G401 (cell line): ENCODE data around the gene C12orf75. TPM values are rescaled to one million over a fixed set of nuclear protein-coding genes. Genes with fewer than 3 reads are reported as not detected.
"Not testable (repeated sequence)": the region's sequence is repeated elsewhere in the genome, so short reads cannot be mapped to it uniquely, and the experiment has no call there.

Experiments
- DNase-seq: peaks from one replicate; pipeline ENCODE4 v3.0.0-alpha.2; 2015; ENCODE audit warnings: low spot score
- in situ Hi-C: cut with HindIII; loops from 2 replicates; pipeline ENCODE4 v1.10.0; 2016; ENCODE audit warnings: low sequenced_read_pairs, mixed read lengths
- total RNA-seq: library from RNA; depleted of rRNA; stranded (reverse); fragments of >200 nt; shearing (Covaris generic); gene quantifications from 2 replicates; pipeline ENCODE4 v1.2.3, GENCODE V29; 2014

C12orf75 gene
- total RNA-seq, 1 experiment from 2014 or later = 52.6 TPM

DNA sequence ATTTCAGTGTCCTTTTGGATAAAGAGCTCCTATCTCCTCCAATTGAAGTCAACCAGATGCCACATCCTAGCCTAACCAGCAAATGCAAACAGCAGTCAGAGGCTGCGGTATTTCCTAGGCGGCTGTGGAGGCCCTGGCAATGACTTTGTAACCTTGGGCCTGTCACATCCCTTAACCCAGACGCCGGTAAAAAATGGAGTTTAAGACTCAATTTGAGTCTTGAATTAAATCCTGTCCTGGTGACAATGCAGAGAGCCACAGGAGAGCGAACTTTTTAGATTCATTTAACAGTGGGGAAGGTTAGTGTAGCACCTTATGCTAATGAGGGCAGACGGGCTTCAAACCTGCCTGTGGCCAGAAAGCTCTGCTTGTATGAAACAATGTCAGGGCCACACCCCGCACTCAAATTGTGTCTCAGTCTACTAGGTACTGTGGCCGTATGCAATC is 1.3 kb downstream of the C12orf75 start:
- in situ Hi-C loops = no loop called here
- peak; percentile 3 for DNase-seq

GRCh38 chr12:105332286-105332685 is 1.8 kb downstream of the C12orf75 start:
- in situ Hi-C loops, DNase-seq: not testable (repeated sequence)

DNA sequence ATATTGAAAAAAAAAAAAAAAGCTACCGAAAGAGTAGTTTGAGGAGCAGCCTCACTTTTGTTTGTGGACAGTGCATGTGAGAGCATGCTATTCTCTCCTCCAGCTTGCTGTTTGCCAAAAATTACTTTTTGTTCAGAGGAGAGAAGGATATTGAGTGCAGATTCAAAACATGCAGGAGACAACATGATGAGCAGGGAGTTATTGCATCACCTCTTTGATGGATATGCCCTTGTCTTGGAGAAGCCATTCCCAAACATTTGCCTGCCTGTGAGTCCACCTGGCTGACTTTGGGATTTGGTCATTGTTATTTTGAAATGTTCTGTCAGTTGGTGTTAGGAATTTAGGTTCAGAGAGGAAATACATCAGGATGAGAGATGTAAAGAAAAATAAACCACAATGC is 2.4 kb downstream of the C12orf75 start:
- in situ Hi-C loops = no loop called here

GRCh38 chr12:105334001-105334400 is 3.5 kb downstream of the C12orf75 start:
- in situ Hi-C loops = no loop called here
- DNase-seq = no peak

More for the DNA sequence above, 2.4 kb downstream of the C12orf75 start:
- no peak for DNase-seq

- in situ Hi-C loops = no loop called here
- no peak for DNase-seq
These were observed 4.1 kb downstream of the C12orf75 start for GRCh38 chr12:105334582-105334981.

- in situ Hi-C loops = no loop called here
- DNase-seq = no peak
These were observed 5.4 kb downstream of the C12orf75 start for GRCh38 chr12:105335856-105336255.

- in situ Hi-C loops = no loop called here
- no peak for DNase-seq
These were observed 5.9 kb downstream of the C12orf75 start for GRCh38 chr12:105336411-105336810.

GRCh38 chr12:105337391-105337790 is 6.9 kb downstream of the C12orf75 start:
- no peak for DNase-seq
- in situ Hi-C loops = no loop called here

DNA sequence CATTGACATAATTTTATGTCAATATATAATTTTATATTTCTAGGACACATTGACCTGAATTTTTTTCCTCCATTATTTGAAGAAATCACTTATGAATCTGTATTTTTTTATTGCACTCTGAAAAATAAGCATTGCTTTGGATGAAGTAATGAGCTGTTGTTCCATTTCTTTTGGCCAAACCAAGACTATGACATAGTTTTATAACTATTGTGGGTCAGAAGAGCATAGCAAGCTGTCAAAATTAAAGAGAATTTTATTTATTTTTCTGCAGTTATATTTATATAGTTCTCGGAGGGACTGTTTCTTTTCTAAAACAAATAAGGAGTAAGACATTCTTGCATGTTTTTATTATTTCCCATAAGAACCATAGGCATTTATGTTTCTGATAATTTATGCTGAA is 8.5 kb downstream of the C12orf75 start:
- in situ Hi-C loops = no loop called here
- no peak for DNase-seq

GRCh38 chr12:105341010-105341409 is 10.5 kb downstream of the C12orf75 start:
- in situ Hi-C loops = no loop called here
- DNase-seq = no peak

DNA sequence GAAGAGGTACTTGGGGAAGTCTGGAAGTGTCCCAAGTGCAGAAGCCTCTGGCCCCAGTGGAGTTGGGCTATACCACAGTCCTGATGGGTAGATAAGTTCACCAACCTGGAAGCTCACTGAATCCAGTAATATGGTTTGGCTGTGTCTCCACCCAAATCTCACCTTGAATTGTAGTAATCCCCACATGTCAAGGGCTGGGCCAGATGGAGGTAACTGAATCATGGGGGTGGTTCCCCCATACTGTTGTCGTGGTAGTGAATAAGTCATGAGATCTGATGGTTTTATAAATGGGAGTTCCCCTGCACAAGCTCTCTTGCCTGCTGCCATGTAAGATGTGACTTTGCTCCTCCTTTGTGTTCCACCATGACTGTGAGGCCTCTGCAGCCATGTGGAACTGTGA is 11.1 kb downstream of the C12orf75 start:
- in situ Hi-C loops, DNase-seq: not testable (repeated sequence)

GRCh38 chr12:105342464-105342863 is 12.0 kb downstream of the C12orf75 start:
- no peak for DNase-seq
- in situ Hi-C loops = no loop called here

DNA sequence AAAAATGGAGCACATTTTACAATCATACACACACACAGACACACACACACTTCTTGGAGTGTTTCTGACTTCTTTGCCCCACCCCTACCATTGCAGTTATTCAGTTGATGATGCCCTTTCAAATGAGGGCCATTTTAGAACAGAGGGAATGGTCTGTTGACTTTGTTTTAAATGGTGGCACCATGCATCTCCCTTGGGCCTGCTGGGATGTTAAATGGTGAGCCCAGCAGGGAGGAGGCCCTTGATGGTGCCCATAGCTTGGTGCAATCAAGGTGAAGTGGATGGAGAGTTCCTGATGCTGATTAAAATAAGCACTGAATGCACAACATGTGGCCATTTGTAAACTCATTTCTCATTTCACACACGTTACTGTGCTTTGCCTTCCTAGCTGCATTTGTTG is 13.3 kb downstream of the C12orf75 start:
- DNase-seq = no peak
- in situ Hi-C loops = no loop called here

DNA sequence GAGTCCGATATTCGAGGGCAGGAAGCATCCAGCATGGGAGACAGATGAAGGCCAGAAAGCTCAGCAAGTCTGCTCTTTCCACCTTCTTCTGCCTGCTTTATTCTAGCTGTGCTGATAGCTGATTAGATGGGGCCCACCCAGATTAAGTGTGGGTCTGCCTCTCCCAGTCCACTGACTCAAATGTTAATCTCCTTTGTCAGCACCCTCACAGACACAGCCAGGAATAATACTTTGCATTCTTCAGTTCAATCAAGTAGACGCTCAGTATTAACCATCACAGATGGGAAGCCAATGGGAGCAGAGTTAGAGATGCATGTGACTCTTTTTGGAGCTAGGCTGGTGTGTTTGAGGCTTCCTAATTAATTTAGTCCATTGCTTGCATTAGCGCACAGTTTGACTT is 17.0 kb downstream of the C12orf75 start:
- no peak for DNase-seq
- in situ Hi-C loops = no loop called here

DNA sequence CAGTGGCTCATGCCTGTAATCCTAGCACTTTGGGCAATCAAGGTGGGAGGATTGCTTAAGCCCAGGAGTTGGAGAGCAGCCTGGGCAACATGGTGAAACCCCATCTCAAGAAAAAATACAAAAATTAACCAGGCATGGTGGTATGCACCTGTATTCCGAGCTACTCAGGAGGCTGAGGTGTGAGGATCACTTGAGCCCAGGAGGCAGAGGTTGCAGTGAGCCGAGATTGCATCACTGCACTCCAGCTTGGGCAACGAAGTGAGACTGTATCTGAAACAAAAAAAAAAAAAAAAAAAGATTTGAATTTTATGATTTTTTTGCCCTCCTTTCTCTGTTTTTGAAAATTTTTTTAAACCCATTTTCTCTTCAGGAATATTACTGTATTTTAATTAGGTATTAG is 17.7 kb downstream of the C12orf75 start:
- in situ Hi-C loops = no loop called here
- DNase-seq = no peak

DNA sequence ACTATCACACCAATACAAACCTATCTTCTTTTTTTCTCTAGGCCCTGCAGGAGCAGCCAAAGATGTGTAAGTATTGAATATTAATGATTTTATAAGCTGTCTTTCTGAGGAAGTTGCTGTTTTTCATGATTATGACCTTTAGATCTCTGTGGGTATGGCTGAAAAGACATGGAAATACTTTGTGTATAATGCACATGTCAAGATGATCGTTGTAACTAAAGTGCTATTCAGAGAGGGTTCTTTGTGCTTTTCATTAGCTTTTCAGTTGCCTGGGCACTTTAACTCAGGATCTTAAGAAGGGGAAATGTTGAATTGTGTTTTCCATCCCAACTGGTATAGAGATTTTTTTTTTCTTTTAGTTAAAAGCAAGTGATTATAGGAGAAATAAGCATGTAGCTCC is 18.1 kb downstream of the C12orf75 start:
- no peak for DNase-seq
- in situ Hi-C loops = no loop called here

DNA sequence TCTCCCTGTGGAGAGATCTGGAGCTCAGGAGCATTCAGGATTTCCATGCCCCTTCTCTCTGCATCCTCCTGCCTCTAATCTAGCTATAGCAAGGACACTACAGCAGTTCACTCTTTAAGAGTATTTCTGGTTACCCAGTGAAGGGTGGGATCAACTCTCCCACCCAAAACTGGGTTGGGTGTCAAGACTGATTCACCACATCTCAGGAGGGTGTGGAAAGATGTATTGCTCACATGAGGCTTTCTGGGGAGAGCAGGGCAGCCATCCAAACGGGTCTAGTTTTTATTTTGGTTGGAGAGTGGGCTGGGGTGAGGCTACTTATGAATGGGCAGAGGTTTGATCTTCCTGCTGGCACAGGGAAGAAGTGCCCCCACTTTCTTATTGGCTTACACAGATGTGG is 18.6 kb downstream of the C12orf75 start:
- no peak for DNase-seq
- in situ Hi-C loops = no loop called here

- in situ Hi-C loops = no loop called here
- no peak for DNase-seq
These were observed 21.0 kb downstream of the C12orf75 start for GRCh38 chr12:105351523-105351922.

DNA sequence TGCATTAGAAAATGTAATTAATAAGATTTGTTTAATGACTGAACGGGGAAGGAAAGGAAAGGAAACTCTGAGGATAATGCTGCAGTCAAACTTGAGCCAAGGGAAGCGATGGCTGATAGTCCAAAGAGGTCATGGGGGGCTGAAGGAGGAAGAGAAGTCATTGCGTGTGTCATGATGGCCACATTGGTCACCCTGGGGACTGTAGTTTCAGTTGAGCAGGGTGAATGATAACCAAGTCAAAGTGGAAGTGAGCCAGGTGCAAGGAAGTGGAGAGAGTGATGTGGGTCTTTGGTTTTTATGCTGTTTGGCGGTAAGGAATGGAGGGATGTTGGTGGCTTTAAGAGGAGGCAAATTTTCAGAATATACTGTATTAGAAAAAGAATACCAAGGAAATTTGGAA is 21.6 kb downstream of the C12orf75 start:
- no peak for DNase-seq
- in situ Hi-C loops = no loop called here

GRCh38 chr12:105352940-105353635 is 22.6 kb downstream of the C12orf75 start:
- in situ Hi-C loops = no loop called here
- no peak for DNase-seq

DNA sequence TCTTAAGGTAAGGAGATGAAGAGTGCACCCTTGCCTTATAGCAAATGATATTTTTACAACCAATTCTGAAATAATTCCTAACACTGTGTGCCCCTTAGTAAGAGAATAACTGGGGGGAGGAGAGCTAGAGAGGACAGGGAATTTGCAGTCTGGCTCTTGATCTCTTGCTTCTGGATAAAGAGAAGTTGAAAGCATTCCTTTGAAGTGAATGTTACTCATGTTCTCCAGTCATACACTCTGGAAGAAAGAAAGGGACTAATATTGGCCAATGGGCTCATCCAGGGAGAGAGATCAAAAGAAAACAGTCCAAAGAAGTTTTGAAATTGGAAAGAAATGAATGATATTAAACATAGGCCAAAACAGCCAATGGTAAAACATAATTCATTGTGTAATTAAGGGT is 25.3 kb downstream of the C12orf75 start:
- in situ Hi-C loops = no loop called here
- no peak for DNase-seq
